ENCODE data around the gene GLOD5.

Gene GLOD5

GRCh38 chrX:48781705-48782104, 20.2 kb downstream of the GLOD5 start:
- no peak for TF ChIP-seq ZFP30 (CRISPR knock-in tag; IDR thresholded peaks at IDR 0.05)
- TF ChIP-seq SNAI2 (CRISPR knock-in tag; IDR thresholded peaks at IDR 0.05), result no peak
- no peak for TF ChIP-seq TOX (CRISPR knock-in tag; IDR thresholded peaks at IDR 0.05; ENCODE audit: borderline replicate concordance)
- no peak for TF ChIP-seq CSRNP3 (CRISPR knock-in tag; IDR thresholded peaks at IDR 0.05)
- TF ChIP-seq, protein P1, sequence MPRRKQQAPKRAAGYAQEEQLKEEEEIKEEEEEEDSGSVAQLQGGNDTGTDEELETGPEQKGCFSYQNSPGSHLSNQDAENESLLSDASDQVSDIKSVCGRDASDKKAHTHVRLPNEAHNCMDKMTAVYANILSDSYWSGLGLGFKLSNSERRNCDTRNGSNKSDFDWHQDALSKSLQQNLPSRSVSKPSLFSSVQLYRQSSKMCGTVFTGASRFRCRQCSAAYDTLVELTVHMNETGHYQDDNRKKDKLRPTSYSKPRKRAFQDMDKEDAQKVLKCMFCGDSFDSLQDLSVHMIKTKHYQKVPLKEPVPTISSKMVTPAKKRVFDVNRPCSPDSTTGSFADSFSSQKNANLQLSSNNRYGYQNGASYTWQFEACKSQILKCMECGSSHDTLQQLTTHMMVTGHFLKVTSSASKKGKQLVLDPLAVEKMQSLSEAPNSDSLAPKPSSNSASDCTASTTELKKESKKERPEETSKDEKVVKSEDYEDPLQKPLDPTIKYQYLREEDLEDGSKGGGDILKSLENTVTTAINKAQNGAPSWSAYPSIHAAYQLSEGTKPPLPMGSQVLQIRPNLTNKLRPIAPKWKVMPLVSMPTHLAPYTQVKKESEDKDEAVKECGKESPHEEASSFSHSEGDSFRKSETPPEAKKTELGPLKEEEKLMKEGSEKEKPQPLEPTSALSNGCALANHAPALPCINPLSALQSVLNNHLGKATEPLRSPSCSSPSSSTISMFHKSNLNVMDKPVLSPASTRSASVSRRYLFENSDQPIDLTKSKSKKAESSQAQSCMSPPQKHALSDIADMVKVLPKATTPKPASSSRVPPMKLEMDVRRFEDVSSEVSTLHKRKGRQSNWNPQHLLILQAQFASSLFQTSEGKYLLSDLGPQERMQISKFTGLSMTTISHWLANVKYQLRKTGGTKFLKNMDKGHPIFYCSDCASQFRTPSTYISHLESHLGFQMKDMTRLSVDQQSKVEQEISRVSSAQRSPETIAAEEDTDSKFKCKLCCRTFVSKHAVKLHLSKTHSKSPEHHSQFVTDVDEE (CRISPR knock-in tag; IDR thresholded peaks at IDR 0.05), result no peak
- TF ChIP-seq ZNF70 (CRISPR knock-in tag; IDR thresholded peaks at IDR 0.05), result no peak
- TF ChIP-seq PPARA (CRISPR knock-in tag; IDR thresholded peaks at IDR 0.05; ENCODE audit: borderline replicate concordance), result no peak
- TF ChIP-seq, protein P2, sequence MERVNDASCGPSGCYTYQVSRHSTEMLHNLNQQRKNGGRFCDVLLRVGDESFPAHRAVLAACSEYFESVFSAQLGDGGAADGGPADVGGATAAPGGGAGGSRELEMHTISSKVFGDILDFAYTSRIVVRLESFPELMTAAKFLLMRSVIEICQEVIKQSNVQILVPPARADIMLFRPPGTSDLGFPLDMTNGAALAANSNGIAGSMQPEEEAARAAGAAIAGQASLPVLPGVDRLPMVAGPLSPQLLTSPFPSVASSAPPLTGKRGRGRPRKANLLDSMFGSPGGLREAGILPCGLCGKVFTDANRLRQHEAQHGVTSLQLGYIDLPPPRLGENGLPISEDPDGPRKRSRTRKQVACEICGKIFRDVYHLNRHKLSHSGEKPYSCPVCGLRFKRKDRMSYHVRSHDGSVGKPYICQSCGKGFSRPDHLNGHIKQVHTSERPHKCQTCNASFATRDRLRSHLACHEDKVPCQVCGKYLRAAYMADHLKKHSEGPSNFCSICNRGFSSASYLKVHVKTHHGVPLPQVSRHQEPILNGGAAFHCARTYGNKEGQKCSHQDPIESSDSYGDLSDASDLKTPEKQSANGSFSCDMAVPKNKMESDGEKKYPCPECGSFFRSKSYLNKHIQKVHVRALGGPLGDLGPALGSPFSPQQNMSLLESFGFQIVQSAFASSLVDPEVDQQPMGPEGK (CRISPR knock-in tag; IDR thresholded peaks at IDR 0.05; ENCODE audit: borderline replicate concordance), result no peak
- no peak for TF ChIP-seq ZC3H10 (CRISPR knock-in tag; IDR thresholded peaks at IDR 0.05)
- TF ChIP-seq CSDC2 (CRISPR knock-in tag; IDR thresholded peaks at IDR 0.05), result no peak
- no peak for TF ChIP-seq OSR1 (CRISPR knock-in tag; IDR thresholded peaks at IDR 0.05)
- TF ChIP-seq ZNF565 (CRISPR knock-in tag; conservative IDR thresholded peaks at IDR 0.05; ENCODE audit: low read depth), result no peak
- TF ChIP-seq ARNTL (CRISPR knock-in tag; IDR thresholded peaks at IDR 0.05; ENCODE audit: borderline replicate concordance, low read depth), result no peak
- TF ChIP-seq, protein P3, sequence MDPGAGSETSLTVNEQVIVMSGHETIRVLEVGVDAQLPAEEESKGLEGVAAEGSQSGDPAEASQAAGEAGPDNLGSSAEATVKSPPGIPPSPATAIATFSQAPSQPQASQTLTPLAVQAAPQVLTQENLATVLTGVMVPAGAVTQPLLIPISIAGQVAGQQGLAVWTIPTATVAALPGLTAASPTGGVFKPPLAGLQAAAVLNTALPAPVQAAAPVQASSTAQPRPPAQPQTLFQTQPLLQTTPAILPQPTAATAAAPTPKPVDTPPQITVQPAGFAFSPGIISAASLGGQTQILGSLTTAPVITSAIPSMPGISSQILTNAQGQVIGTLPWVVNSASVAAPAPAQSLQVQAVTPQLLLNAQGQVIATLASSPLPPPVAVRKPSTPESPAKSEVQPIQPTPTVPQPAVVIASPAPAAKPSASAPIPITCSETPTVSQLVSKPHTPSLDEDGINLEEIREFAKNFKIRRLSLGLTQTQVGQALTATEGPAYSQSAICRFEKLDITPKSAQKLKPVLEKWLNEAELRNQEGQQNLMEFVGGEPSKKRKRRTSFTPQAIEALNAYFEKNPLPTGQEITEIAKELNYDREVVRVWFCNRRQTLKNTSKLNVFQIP (CRISPR knock-in tag; IDR thresholded peaks at IDR 0.05; ENCODE audit: borderline replicate concordance, low read depth), result no peak
- TF ChIP-seq ESRRG (CRISPR knock-in tag; IDR thresholded peaks at IDR 0.05), result no peak
- no peak for ATAC-seq

- no peak for ATAC-seq
- no peak for TF ChIP-seq ZNF565 (CRISPR knock-in tag; conservative IDR thresholded peaks at IDR 0.05; ENCODE audit: low read depth)
- TF ChIP-seq CSDC2 (CRISPR knock-in tag; IDR thresholded peaks at IDR 0.05), result no peak
- TF ChIP-seq ARNTL (CRISPR knock-in tag; IDR thresholded peaks at IDR 0.05; ENCODE audit: borderline replicate concordance, low read depth), result no peak
- TF ChIP-seq ZC3H10 (CRISPR knock-in tag; IDR thresholded peaks at IDR 0.05), result no peak
- TF ChIP-seq, protein P2 (CRISPR knock-in tag; IDR thresholded peaks at IDR 0.05; ENCODE audit: borderline replicate concordance), result no peak
- TF ChIP-seq SNAI2 (CRISPR knock-in tag; IDR thresholded peaks at IDR 0.05), result no peak
- TF ChIP-seq ISL1 (CRISPR knock-in tag; IDR thresholded peaks at IDR 0.05), result no peak
- TF ChIP-seq OSR1 (CRISPR knock-in tag; IDR thresholded peaks at IDR 0.05), result no peak
- TF ChIP-seq, protein P3 (CRISPR knock-in tag; IDR thresholded peaks at IDR 0.05; ENCODE audit: borderline replicate concordance, low read depth), result no peak
- TF ChIP-seq RARB (CRISPR knock-in tag; IDR thresholded peaks at IDR 0.05), result no peak
- TF ChIP-seq, protein P1 (CRISPR knock-in tag; IDR thresholded peaks at IDR 0.05), result no peak
- TF ChIP-seq TOX (CRISPR knock-in tag; IDR thresholded peaks at IDR 0.05; ENCODE audit: borderline replicate concordance), result no peak
- TF ChIP-seq TCF4 (CRISPR knock-in tag; IDR thresholded peaks at IDR 0.05; ENCODE audit: borderline replicate concordance), result no peak
- no peak for TF ChIP-seq PPARA (CRISPR knock-in tag; IDR thresholded peaks at IDR 0.05; ENCODE audit: borderline replicate concordance)
- TF ChIP-seq ESRRG (CRISPR knock-in tag; IDR thresholded peaks at IDR 0.05), result no peak
- TF ChIP-seq CREB5 (CRISPR knock-in tag; IDR thresholded peaks at IDR 0.05; ENCODE audit: low read depth), result no peak
- no peak for TF ChIP-seq ZFP30 (CRISPR knock-in tag; IDR thresholded peaks at IDR 0.05)
- no peak for TF ChIP-seq CSRNP3 (CRISPR knock-in tag; IDR thresholded peaks at IDR 0.05)
- TF ChIP-seq BACH2 (CRISPR knock-in tag; IDR thresholded peaks at IDR 0.05; ENCODE audit: borderline replicate concordance), result no peak
Observed at GRCh38 chrX:48782216-48782615, 20.7 kb downstream of the GLOD5 start.
